CD4-positive, alpha-beta memory T cell (primary cell): Measurements from ENCODE around the gene CCND3. TPM values are rescaled to one million over a fixed set of nuclear protein-coding genes. Genes with fewer than 3 reads are reported as not detected.

ENCODE experiments used
- CTCF ChIA-PET: fragments of 350-600 bp; sonication (Branson Sonifier 250); formaldehyde crosslinking; loops from one replicate; lab custom pipeline; 2021; ENCODE audit warnings: inconsistent platforms; ENCODE audit not compliant: partially characterized antibody; lab: Charles Lee
- POLR2A ChIA-PET: fragments of 350-600 bp; sonication (Branson Sonifier 250); formaldehyde crosslinking; loops from one replicate; lab custom pipeline; 2021; ENCODE audit not compliant: partially characterized antibody; lab: Charles Lee
- DNase-seq, 5 donors: peaks; one replicate each; pipeline versions ENCODE4 v3.0.0 to v3.0.0-alpha.2; 2020 to 2022; ENCODE audit warnings: mixed read lengths in 1 of 5
- H3K27ac ChIP-seq: one replicate; pipeline ENCODE4 v1.7.0; 2013; ENCODE audit warnings: low read depth, low read length
- H3K27me3 ChIP-seq: 2 replicates; pipeline ENCODE4 v1.7.0; 2013; ENCODE audit warnings: mild to moderate bottlenecking, low read length, moderate library complexity; ENCODE audit not compliant: insufficient read depth
- H3K36me3 ChIP-seq: 2 replicates; pipeline ENCODE4 v1.7.0; 2013; ENCODE audit warnings: mild to moderate bottlenecking, low read length, moderate library complexity; ENCODE audit not compliant: insufficient read depth
- H3K4me1 ChIP-seq: 2 replicates; pipeline ENCODE4 v1.7.0; 2013; ENCODE audit warnings: mild to moderate bottlenecking, low read length, moderate library complexity; ENCODE audit not compliant: insufficient read depth
- H3K4me3 ChIP-seq, 2 donors: one replicate each; pipeline ENCODE4 v1.7.0; 2013; ENCODE audit warnings: low read length in 2 of 2, mild to moderate bottlenecking in 1 of 2
- H3K9me3 ChIP-seq, 2 donors: one replicate each; pipeline ENCODE4 v1.7.0; 2013; ENCODE audit warnings: low read length in 2 of 2, control low read depth in 1 of 2; ENCODE audit not compliant: control insufficient read depth in 1 of 2
- H3K27ac Mint-ChIP-seq, 7 donors: one replicate each; pipeline ENCODE4 v1.8.0; 2020 to 2021; ENCODE audit warnings: mixed read lengths in 7 of 7, mild to moderate bottlenecking in 6 of 7, inconsistent platforms in 3 of 7, moderate library complexity in 3 of 7
- H3K27me3 Mint-ChIP-seq, 2 donors: one replicate each; pipeline ENCODE4 v1.8.0; 2020 to 2021; ENCODE audit warnings: mixed read lengths in 2 of 2
- H3K36me3 Mint-ChIP-seq, 2 donors: one replicate each; pipeline ENCODE4 v1.8.0; 2020 to 2021; ENCODE audit warnings: mixed read lengths in 2 of 2, inconsistent platforms in 1 of 2, mild to moderate bottlenecking in 1 of 2
- H3K4me1 Mint-ChIP-seq, 4 donors: one replicate each; pipeline ENCODE4 v1.8.0; 2020 to 2021; ENCODE audit warnings: mixed read lengths in 4 of 4, mild to moderate bottlenecking in 1 of 4
- H3K4me3 Mint-ChIP-seq, 8 donors: one replicate each; pipeline ENCODE4 v1.8.0; 2020 to 2021; ENCODE audit warnings: mixed read lengths in 8 of 8, mild to moderate bottlenecking in 7 of 8, moderate library complexity in 6 of 8, inconsistent platforms in 3 of 8
- H3K9me3 Mint-ChIP-seq, 8 donors: one replicate each; pipeline ENCODE4 v1.8.0; 2020 to 2021; ENCODE audit warnings: mixed read lengths in 8 of 8, mild to moderate bottlenecking in 5 of 8, inconsistent platforms in 3 of 8, moderate library complexity in 1 of 8
- intact Hi-C: fragments of 100-400 bp; cut with micrococcal nuclease; formaldehyde crosslinking; loops from one replicate; pipeline ENCODE4 v1.15.1; 2023
- polyA plus RNA-seq, 2 donors: library from polyadenylated mRNA; unstranded; fragments of 300-500 nt; fragmentation: Illumina TruSeq; gene quantifications; one replicate each; pipeline ENCODE4 v1.2.3, GENCODE V29; 2021
- total RNA-seq, 2 experiments: library from RNA; stranded (reverse); gene quantifications; one replicate each; pipeline ENCODE4 v1.2.3, GENCODE V29; 2021

CCND3 gene
- total RNA-seq: 100 to 1,000 TPM; 223 to 242 TPM
- 100 to 1,000 TPM; 532 to 555 TPM for polyA plus RNA-seq

GRCh38 chr6:41941280-41942066, at the start of gene CCND3:
CCND3 (minus strand) TSS chr6:41941808; CDS start chr6:41941649, 159 bp downstream.
- no peaks in the 10 kb centered on the region for H3K9me3 Mint-ChIP-seq
- no peaks in the 10 kb centered on the region for H3K9me3 ChIP-seq
- peaks cover 12% of the 10 kb centered on the region for H3K36me3 ChIP-seq
- peak within 1 kb of the TSS; percentile 80 for H3K27ac ChIP-seq
- H3K27me3 Mint-ChIP-seq: no peaks in the 10 kb centered on the region
- no peaks in the 10 kb centered on the region for H3K27me3 ChIP-seq
- peak within 1 kb of the TSS; percentile 75 to 76 for H3K4me3 ChIP-seq
- H3K36me3 Mint-ChIP-seq: peaks cover 3 to 27% of the 10 kb centered on the region in 2 donors
- intact Hi-C loops: loop anchor here (1.0 kb wide), 2 partner anchors 103 to 154 kb away; partner anchors contain the start of gene TOMM6
- H3K4me1 ChIP-seq: peaks cover 77% of the 10 kb centered on the region
- peak within 1 kb of the TSS; percentile 83 to 99 (median 95) for H3K4me3 Mint-ChIP-seq
- ChIA-PET POLR2A (interaction anchor here (1.0 to 11.6 kb wide), 11 partner anchors 11 to 155 kb away, joined by 3 to 280 read pairs (median 6); partner anchors contain the start of genes BYSL, MED20 and TAF8), CTCF (interaction anchor here (0.7 to 13.1 kb wide), 5 partner anchors 11 to 102 kb away, joined by 3 to 169 read pairs (median 3); partner anchors contain the start of genes BYSL and MED20)
- peaks cover 48 to 80% (median 61%) of the 10 kb centered on the region in 4 donors for H3K4me1 Mint-ChIP-seq
- H3K27ac Mint-ChIP-seq: peak within 1 kb of the TSS; percentile 91 to 96 (median 93)
- peak; percentile 77 to 86 (median 79) for DNase-seq

GRCh38 chr6:41986339-41986738, 44.7 kb upstream of the CCND3 start:
- peaks cover 51% of the 10 kb centered on the region for H3K4me1 ChIP-seq
- POLR2A ChIA-PET: no interaction called here

GRCh38 chr6:41984623-41985022, 43.0 kb upstream of the CCND3 start:
- DNase-seq: no peak
- Histone ChIP-seq H3K27me3 (no peaks in the 10 kb centered on the region), H3K9me3 (no peaks in the 10 kb centered on the region), H3K4me1 (peaks cover 52% of the 10 kb centered on the region), H3K4me3 (no peak overlapping the region), H3K27ac (no peak overlapping the region), H3K36me3 (no peaks in the 10 kb centered on the region)
- peak overlapping the region in 1 of 8 donors; percentile 34 for H3K4me3 Mint-ChIP-seq
- H3K27me3 Mint-ChIP-seq: no peaks in the 10 kb centered on the region
- ChIA-PET POLR2A (no interaction called here), CTCF (no interaction called here)
- intact Hi-C loops: loop anchor here (5.0 kb wide), 1 partner anchor 58 kb away; no protein-coding TSS in a partner anchor
- H3K36me3 Mint-ChIP-seq: peaks cover 27 to 46% of the 10 kb centered on the region in 2 donors
- H3K4me1 Mint-ChIP-seq: peaks cover 42 to 85% (median 69%) of the 10 kb centered on the region in 4 donors
- peak overlapping the region in 1 of 7 donors; percentile 19 for H3K27ac Mint-ChIP-seq
- H3K9me3 Mint-ChIP-seq: no peaks in the 10 kb centered on the region

More at GRCh38 chr6:41986339-41986738, 44.7 kb upstream of the CCND3 start:
- intact Hi-C loops: no loop called here
- Histone ChIP-seq H3K4me3 (no peak overlapping the region), H3K27me3 (no peaks in the 10 kb centered on the region), H3K27ac (no peak overlapping the region), H3K36me3 (no peaks in the 10 kb centered on the region), H3K9me3 (no peaks in the 10 kb centered on the region)
- Mint-ChIP-seq H3K36me3 (peaks cover 21 to 51% of the 10 kb centered on the region in 2 donors), H3K9me3 (no peaks in the 10 kb centered on the region), H3K27ac (peak overlapping the region in 2 of 7 donors; percentile 24 to 78), H3K27me3 (no peaks in the 10 kb centered on the region), H3K4me3 (no peak overlapping the region), H3K4me1 (peaks cover 40 to 80% (median 66%) of the 10 kb centered on the region in 4 donors)
- DNase-seq: no peak
- CTCF ChIA-PET: no interaction called here

DNA sequence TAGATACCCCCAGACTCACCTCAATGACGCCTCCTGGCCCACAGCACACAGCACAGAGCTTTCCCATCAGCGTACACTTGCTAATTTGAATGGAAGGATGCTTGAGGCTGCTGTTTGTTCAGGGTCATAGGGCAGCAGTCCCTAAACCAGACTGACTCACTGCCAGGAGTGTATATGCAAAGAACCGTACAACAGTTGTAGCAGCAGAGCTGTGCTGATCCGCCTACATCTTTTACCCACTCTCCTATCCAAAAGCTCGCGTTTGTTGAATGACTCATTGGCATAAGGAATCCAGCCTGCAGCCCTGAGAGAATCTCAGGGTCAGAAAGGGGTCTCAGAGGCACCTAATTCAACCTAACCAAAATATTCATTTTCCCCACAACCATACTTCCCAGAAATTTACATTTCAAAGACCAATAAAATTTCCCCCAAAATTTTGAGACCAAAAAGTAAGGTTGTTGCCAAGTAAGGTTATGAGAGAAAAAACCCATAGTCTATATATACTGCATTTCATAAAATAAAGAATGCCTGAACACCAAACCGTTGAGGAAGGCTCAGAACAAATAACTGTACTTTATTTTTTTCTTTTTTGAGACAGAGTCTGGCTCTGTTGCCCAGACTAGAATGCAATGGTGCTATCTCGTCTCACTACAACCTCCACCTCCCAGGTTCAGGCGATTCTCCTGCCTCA, 35.3 kb upstream of the CCND3 start:
- H3K4me3 Mint-ChIP-seq: peak overlapping the region in 4 of 8 donors; percentile 21 to 48 (median 40)
- Histone ChIP-seq H3K36me3 (no peaks in the 10 kb centered on the region), H3K27ac (no peak overlapping the region), H3K4me1 (peaks cover 79% of the 10 kb centered on the region), H3K9me3 (no peaks in the 10 kb centered on the region), H3K27me3 (no peaks in the 10 kb centered on the region), H3K4me3 (no peak overlapping the region)
- POLR2A ChIA-PET: interaction anchor here (0.7 kb wide), 1 partner anchor 30 kb away, joined by 3 read pairs; no protein-coding TSS in a partner anchor
- peaks cover 38 to 80% (median 60%) of the 10 kb centered on the region in 4 donors for H3K4me1 Mint-ChIP-seq
- no peak for DNase-seq
- CTCF ChIA-PET: interaction anchor here (0.6 kb wide), 1 partner anchor 133 kb away, joined by 3 read pairs; no protein-coding TSS in a partner anchor
- H3K36me3 Mint-ChIP-seq: peaks cover 26 to 39% of the 10 kb centered on the region in 2 donors
- intact Hi-C loops: loop anchor here (5.0 kb wide), 1 partner anchor 40 kb away; no protein-coding TSS in a partner anchor
- no peaks in the 10 kb centered on the region for H3K9me3 Mint-ChIP-seq
- H3K27me3 Mint-ChIP-seq: no peaks in the 10 kb centered on the region
- H3K27ac Mint-ChIP-seq: peak overlapping the region; percentile 47 to 79 (median 72)

- Histone ChIP-seq H3K4me1 (peaks cover 81% of the 10 kb centered on the region), H3K4me3 (no peak overlapping the region), H3K36me3 (no peaks in the 10 kb centered on the region), H3K9me3 (no peaks in the 10 kb centered on the region), H3K27ac (no peak overlapping the region), H3K27me3 (no peaks in the 10 kb centered on the region)
- Mint-ChIP-seq H3K4me3 (peak overlapping the region in 3 of 8 donors; percentile 5 to 41 (median 25)), H3K4me1 (peaks cover 40 to 78% (median 61%) of the 10 kb centered on the region in 4 donors), H3K27me3 (no peaks in the 10 kb centered on the region), H3K27ac (peak overlapping the region in 6 of 7 donors; percentile 9 to 72 (median 50)), H3K36me3 (peaks cover 25 to 44% of the 10 kb centered on the region in 2 donors), H3K9me3 (no peaks in the 10 kb centered on the region)
- no peak for DNase-seq
- intact Hi-C loops: loop anchor here (5.0 kb wide), 1 partner anchor 38 kb away; no protein-coding TSS in a partner anchor
- ChIA-PET CTCF (interaction anchor here (0.7 kb wide), 1 partner anchor 71 kb away, joined by 3 read pairs; no protein-coding TSS in a partner anchor), POLR2A (no interaction called here)
Measured at GRCh38 chr6:41975276-41975675, 33.7 kb upstream of the CCND3 start.

DNA sequence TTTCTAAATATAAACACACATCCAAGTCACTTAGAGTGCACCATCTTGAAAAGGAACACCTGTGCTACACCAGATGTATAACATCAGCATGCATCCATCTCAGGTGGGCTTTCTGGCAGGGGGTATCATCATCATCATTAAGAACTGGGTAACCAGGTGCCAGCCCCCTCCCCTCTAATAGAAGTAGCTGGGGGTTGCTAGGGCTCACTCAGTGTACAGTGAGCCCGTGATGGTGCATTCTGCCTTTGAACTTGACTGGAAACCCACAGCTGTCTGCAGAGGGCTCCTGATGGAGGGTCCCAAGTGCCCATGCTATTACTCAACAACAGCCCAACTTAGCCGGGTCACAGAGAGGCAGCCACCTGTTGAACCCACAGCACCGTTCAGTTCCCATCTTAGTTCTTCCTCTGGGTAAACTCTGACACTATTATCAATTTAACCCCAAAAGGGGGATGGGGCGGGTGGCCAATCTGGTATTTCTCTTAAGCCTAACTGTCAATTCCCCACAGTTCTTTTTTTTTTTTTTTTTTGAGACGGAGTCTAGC, 32.7 kb upstream of the CCND3 start:
- no peaks in the 10 kb centered on the region for H3K27me3 Mint-ChIP-seq
- POLR2A ChIA-PET: no interaction called here
- H3K4me1 Mint-ChIP-seq: peaks cover 39 to 78% (median 61%) of the 10 kb centered on the region in 4 donors
- no peaks in the 10 kb centered on the region for H3K9me3 Mint-ChIP-seq
- DNase-seq: no peak
- intact Hi-C loops: no loop called here
- H3K27ac ChIP-seq: no peak overlapping the region
- H3K4me1 ChIP-seq: peaks cover 80% of the 10 kb centered on the region
- no peaks in the 10 kb centered on the region for H3K27me3 ChIP-seq
- CTCF ChIA-PET: no interaction called here
- no peak overlapping the region for H3K4me3 ChIP-seq
- peak overlapping the region in 1 of 7 donors; percentile 76 for H3K27ac Mint-ChIP-seq
- peaks cover 20 to 47% of the 10 kb centered on the region in 2 donors for H3K36me3 Mint-ChIP-seq
- peak overlapping the region in 3 of 8 donors; percentile 15 to 36 (median 20) for H3K4me3 Mint-ChIP-seq
- H3K36me3 ChIP-seq: no peaks in the 10 kb centered on the region
- no peaks in the 10 kb centered on the region for H3K9me3 ChIP-seq
